HEK293 (cell line): ENCODE measurements around the gene SNX21.
A peak's percentile ranks its signal among the peaks of the same experiment; 100 is the strongest.

Experiments used
- GLI4 ChIP-seq: fragments of 450-650 bp; formaldehyde crosslinking; IDR thresholded peaks from 2 replicates; pipeline ENCODE4 v1.5.1; 2016; ENCODE audit warnings: missing biosample characterization, missing genetic modification characterization
- GLIS1 ChIP-seq: fragments of 450-650 bp; formaldehyde crosslinking; IDR thresholded peaks from 2 replicates; pipeline ENCODE4 v1.5.1; 2016; ENCODE audit warnings: missing biosample characterization, missing genetic modification characterization
- KLF8 ChIP-seq: fragments of 450-650 bp; formaldehyde crosslinking; IDR thresholded peaks from 2 replicates; pipeline ENCODE4 v1.5.1; 2016; ENCODE audit warnings: missing biosample characterization, missing genetic modification characterization
- PBX3 ChIP-seq: sonication (generic); formaldehyde crosslinking; IDR thresholded peaks from 2 replicates; pipeline ENCODE4 v1.8.1; 2022; ENCODE audit warnings: mild to moderate bottlenecking, moderate library complexity, missing genetic modification reagents
- PRDM1 ChIP-seq: fragments of 450-650 bp; formaldehyde crosslinking; IDR thresholded peaks from 2 replicates; pipeline ENCODE4; 2016; ENCODE audit warnings: missing biosample characterization, missing genetic modification characterization
- SP3 ChIP-seq: fragments of 450-650 bp; formaldehyde crosslinking; IDR thresholded peaks from 2 replicates; pipeline ENCODE4 v1.5.1; 2016; ENCODE audit warnings: missing biosample characterization, missing genetic modification characterization
- TSHZ1 ChIP-seq: fragments of 450-650 bp; formaldehyde crosslinking; IDR thresholded peaks from 2 replicates; pipeline ENCODE4 v1.5.1; 2016; ENCODE audit warnings: missing biosample characterization, missing genetic modification characterization, borderline replicate concordance
- YY1 ChIP-seq: fragments of 450-650 bp; formaldehyde crosslinking; IDR thresholded peaks from 2 replicates; pipeline ENCODE4 v1.5.1; 2018; ENCODE audit warnings: missing biosample characterization, missing genetic modification characterization
- ZFP3 ChIP-seq: fragments of 450-650 bp; formaldehyde crosslinking; IDR thresholded peaks from 2 replicates; pipeline ENCODE4 v1.5.1; 2016; ENCODE audit warnings: low read depth, missing biosample characterization, missing genetic modification characterization
- ZNF140 ChIP-seq: fragments of 450-650 bp; formaldehyde crosslinking; IDR thresholded peaks from 2 replicates; pipeline ENCODE4 v1.5.1; 2016; ENCODE audit warnings: missing biosample characterization, missing genetic modification characterization
- ZNF157 ChIP-seq: fragments of 450-650 bp; formaldehyde crosslinking; IDR thresholded peaks from 2 replicates; pipeline ENCODE4 v1.5.1; 2016; ENCODE audit warnings: missing biosample characterization, missing genetic modification characterization
- ZNF292 ChIP-seq: fragments of 450-650 bp; formaldehyde crosslinking; IDR thresholded peaks from 2 replicates; pipeline ENCODE4 v1.5.1; 2016; ENCODE audit warnings: low read depth, missing biosample characterization, missing genetic modification characterization, borderline replicate concordance
- ZNF324 ChIP-seq: fragments of 450-650 bp; formaldehyde crosslinking; IDR thresholded peaks from 2 replicates; pipeline ENCODE4 v1.5.1; 2016; ENCODE audit warnings: missing biosample characterization, missing genetic modification characterization
- ZNF350 ChIP-seq: fragments of 450-650 bp; formaldehyde crosslinking; IDR thresholded peaks from 2 replicates; pipeline ENCODE4 v1.5.0; 2017; ENCODE audit warnings: missing biosample characterization, mild to moderate bottlenecking, missing genetic modification characterization
- ZNF362 ChIP-seq: fragments of 450-650 bp; formaldehyde crosslinking; IDR thresholded peaks from 2 replicates; pipeline ENCODE4 v1.5.1; 2016; ENCODE audit warnings: missing biosample characterization, missing genetic modification characterization
- ZNF366 ChIP-seq: fragments of 450-650 bp; formaldehyde crosslinking; conservative IDR thresholded peaks from 2 replicates; pipeline ENCODE4 v1.5.1; 2016; ENCODE audit warnings: missing biosample characterization, missing genetic modification characterization
- ZNF404 ChIP-seq: fragments of 450-650 bp; formaldehyde crosslinking; IDR thresholded peaks from 2 replicates; pipeline ENCODE4 v1.5.1; 2017; ENCODE audit warnings: missing biosample characterization, missing genetic modification characterization
- ZNF416 ChIP-seq: fragments of 450-650 bp; formaldehyde crosslinking; IDR thresholded peaks from 2 replicates; pipeline ENCODE4 v1.5.1; 2016; ENCODE audit warnings: missing biosample characterization, missing genetic modification characterization
- ZNF488 ChIP-seq: fragments of 450-650 bp; formaldehyde crosslinking; IDR thresholded peaks from 2 replicates; pipeline ENCODE4 v1.5.1; 2016; ENCODE audit warnings: missing biosample characterization, missing genetic modification characterization
- ZNF514 ChIP-seq: fragments of 450-650 bp; formaldehyde crosslinking; IDR thresholded peaks from 2 replicates; pipeline ENCODE4 v1.5.1; 2016; ENCODE audit warnings: missing biosample characterization, missing genetic modification characterization
- ZNF555 ChIP-seq: fragments of 450-650 bp; formaldehyde crosslinking; conservative IDR thresholded peaks from 2 replicates; pipeline ENCODE4 v1.5.1; 2017; ENCODE audit warnings: missing biosample characterization, mild to moderate bottlenecking, missing genetic modification characterization, inconsistent platforms
- ZNF623 ChIP-seq: fragments of 450-650 bp; formaldehyde crosslinking; IDR thresholded peaks from 2 replicates; pipeline ENCODE4 v1.5.1; 2016; ENCODE audit warnings: missing biosample characterization, missing genetic modification characterization
- ZNF624 ChIP-seq: fragments of 450-650 bp; formaldehyde crosslinking; IDR thresholded peaks from 2 replicates; pipeline ENCODE4 v1.5.1; 2017; ENCODE audit warnings: missing biosample characterization, missing genetic modification characterization
- ZNF670 ChIP-seq: fragments of 450-650 bp; formaldehyde crosslinking; IDR thresholded peaks from 2 replicates; pipeline ENCODE4 v1.5.1; 2016; ENCODE audit warnings: missing biosample characterization, missing genetic modification characterization, low read depth
- ZSCAN30 ChIP-seq: fragments of 450-650 bp; IDR thresholded peaks from 2 replicates; pipeline ENCODE4 v1.5.1; 2018; ENCODE audit warnings: missing biosample characterization, mild to moderate bottlenecking, missing genetic modification characterization, moderate library complexity
- TF ChIP-seq, protein P1 (sequence below): fragments of 450-650 bp; formaldehyde crosslinking; IDR thresholded peaks from 2 replicates; pipeline ENCODE4 v1.5.1; 2016; ENCODE audit warnings: missing biosample characterization, missing genetic modification characterization
- TF ChIP-seq, protein P2 (sequence below): fragments of 450-650 bp; formaldehyde crosslinking; IDR thresholded peaks from 2 replicates; pipeline ENCODE4 v1.5.1; 2017; ENCODE audit warnings: missing biosample characterization, missing genetic modification characterization

Gene SNX21

DNA sequence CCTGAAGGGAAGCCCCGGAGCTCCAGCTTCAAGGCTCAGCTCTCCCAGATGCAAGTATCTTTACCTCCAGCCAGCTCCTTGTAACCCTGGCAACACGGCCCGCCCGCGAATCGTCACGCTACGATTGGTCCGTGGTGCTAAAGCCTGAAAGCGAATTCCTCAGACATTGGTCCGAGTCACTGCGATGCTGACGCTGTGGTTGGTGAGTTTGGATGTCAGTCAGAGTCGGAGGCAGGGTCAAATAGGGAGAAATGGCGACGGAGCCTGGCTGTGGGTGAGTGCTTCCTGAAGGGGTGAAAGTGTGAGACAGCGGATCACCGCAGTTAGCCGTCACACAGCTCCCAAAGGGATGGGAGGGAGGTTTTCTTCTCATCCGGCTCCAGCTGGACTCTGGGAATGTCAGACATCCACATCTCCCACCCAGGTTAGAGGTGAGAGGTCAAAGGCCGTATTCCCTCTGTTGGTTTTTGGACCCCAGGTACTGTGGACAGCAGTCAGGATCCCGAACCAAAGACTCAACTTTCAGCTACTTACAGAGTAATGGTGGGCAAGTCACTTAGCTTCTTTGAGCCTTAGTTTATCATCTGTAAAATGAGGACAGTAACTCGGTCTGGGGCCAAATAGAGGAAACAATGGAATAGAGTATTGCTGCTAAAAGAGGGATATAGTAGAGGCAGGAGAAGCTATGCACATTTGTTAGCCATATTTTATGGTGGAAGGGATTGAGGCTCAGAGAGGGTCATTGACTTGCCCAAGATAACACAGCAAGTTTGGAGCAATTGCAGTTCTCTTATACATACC is 47.6 kb downstream of the SNX21 start, which contains the start of gene ZSWIM1 (continued):
- TF ChIP-seq, protein P1, sequence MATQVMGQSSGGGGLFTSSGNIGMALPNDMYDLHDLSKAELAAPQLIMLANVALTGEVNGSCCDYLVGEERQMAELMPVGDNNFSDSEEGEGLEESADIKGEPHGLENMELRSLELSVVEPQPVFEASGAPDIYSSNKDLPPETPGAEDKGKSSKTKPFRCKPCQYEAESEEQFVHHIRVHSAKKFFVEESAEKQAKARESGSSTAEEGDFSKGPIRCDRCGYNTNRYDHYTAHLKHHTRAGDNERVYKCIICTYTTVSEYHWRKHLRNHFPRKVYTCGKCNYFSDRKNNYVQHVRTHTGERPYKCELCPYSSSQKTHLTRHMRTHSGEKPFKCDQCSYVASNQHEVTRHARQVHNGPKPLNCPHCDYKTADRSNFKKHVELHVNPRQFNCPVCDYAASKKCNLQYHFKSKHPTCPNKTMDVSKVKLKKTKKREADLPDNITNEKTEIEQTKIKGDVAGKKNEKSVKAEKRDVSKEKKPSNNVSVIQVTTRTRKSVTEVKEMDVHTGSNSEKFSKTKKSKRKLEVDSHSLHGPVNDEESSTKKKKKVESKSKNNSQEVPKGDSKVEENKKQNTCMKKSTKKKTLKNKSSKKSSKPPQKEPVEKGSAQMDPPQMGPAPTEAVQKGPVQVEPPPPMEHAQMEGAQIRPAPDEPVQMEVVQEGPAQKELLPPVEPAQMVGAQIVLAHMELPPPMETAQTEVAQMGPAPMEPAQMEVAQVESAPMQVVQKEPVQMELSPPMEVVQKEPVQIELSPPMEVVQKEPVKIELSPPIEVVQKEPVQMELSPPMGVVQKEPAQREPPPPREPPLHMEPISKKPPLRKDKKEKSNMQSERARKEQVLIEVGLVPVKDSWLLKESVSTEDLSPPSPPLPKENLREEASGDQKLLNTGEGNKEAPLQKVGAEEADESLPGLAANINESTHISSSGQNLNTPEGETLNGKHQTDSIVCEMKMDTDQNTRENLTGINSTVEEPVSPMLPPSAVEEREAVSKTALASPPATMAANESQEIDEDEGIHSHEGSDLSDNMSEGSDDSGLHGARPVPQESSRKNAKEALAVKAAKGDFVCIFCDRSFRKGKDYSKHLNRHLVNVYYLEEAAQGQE (tag by site-specific recombination): peak; percentile 91
- TF ChIP-seq ZNF555 (tag by site-specific recombination) (no peak), ZNF366 (tag by site-specific recombination) (0 out of 2 replicates have a peak, but pooled peaks have one; percentile 32), ZSCAN30 (tag by site-specific recombination) (no peak), ZNF416 (tag by site-specific recombination) (no peak), GLI4 (tag by site-specific recombination) (no peak), ZNF324 (tag by site-specific recombination) (no peak), PRDM1 (tag by site-specific recombination) (peak; percentile 77), YY1 (peak; percentile 79), ZNF514 (tag by site-specific recombination) (no peak), ZNF623 (no peak), TSHZ1 (no peak), SP3 (peak; percentile 60), ZNF670 (no peak), ZNF624 (tag by site-specific recombination) (no peak), ZFP3 (no peak), PBX3 (CRISPR knock-in tag) (peak; percentile 97; the same call in 1 of the 2 replicates), GLIS1 (tag by site-specific recombination) (no peak), ZNF292 (tag by site-specific recombination) (no peak), ZNF362 (no peak), ZNF157 (no peak), ZNF140 (tag by site-specific recombination) (no peak), ZNF350 (tag by site-specific recombination) (no peak), KLF8 (tag by site-specific recombination) (no peak), ZNF488 (no peak), ZNF404 (no peak)
- TF ChIP-seq, protein P2, sequence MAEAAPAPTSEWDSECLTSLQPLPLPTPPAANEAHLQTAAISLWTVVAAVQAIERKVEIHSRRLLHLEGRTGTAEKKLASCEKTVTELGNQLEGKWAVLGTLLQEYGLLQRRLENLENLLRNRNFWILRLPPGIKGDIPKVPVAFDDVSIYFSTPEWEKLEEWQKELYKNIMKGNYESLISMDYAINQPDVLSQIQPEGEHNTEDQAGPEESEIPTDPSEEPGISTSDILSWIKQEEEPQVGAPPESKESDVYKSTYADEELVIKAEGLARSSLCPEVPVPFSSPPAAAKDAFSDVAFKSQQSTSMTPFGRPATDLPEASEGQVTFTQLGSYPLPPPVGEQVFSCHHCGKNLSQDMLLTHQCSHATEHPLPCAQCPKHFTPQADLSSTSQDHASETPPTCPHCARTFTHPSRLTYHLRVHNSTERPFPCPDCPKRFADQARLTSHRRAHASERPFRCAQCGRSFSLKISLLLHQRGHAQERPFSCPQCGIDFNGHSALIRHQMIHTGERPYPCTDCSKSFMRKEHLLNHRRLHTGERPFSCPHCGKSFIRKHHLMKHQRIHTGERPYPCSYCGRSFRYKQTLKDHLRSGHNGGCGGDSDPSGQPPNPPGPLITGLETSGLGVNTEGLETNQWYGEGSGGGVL (tag by site-specific recombination): no peak
